Skeletal muscle satellite cell (primary cell): Measurements from ENCODE around the gene PNMA8C.
A peak's percentile ranks its signal among the peaks of the same experiment; 100 is the strongest.

Experiments
- H3K27me3 ChIP-seq: 2 replicates; pipeline ENCODE4 v1.7.0; 2013; ENCODE audit warnings: low read length; ENCODE audit not compliant: control insufficient read depth, insufficient read depth
- H3K36me3 ChIP-seq: 2 replicates; pipeline ENCODE4 v1.7.0; 2013; ENCODE audit warnings: mild to moderate bottlenecking, control low read depth, low read length; ENCODE audit not compliant: insufficient read depth
- H3K4me1 ChIP-seq: 2 replicates; pipeline ENCODE4 v1.7.0; 2013; ENCODE audit warnings: low read length; ENCODE audit not compliant: control insufficient read depth, insufficient read depth
- H3K4me2 ChIP-seq: 2 replicates; pipeline ENCODE4 v1.7.0; 2013; ENCODE audit warnings: mild to moderate bottlenecking, low read length
- H3K4me3 ChIP-seq: 2 replicates; pipeline ENCODE4 v1.7.0; 2013; ENCODE audit warnings: low read length
- H3K9ac ChIP-seq: 2 replicates; pipeline ENCODE4 v1.7.0; 2013; ENCODE audit warnings: mild to moderate bottlenecking, low read depth, low read length, moderate library complexity
- H3K9me3 ChIP-seq: replicated peaks from 2 replicates; pipeline ENCODE4 v1.7.0; 2013; ENCODE audit warnings: mild to moderate bottlenecking, control low read depth, low read length

PNMA8C gene

GRCh38 chr19:46461537-46461936 is 32.8 kb upstream of the PNMA8C start:
- no peaks in the 10 kb centered on the region for H3K36me3 ChIP-seq
- H3K4me2 ChIP-seq = no peak overlapping the region
- H3K4me1 ChIP-seq = peaks cover 9% of the 10 kb centered on the region

GRCh38 chr19:46460981-46461380 is 32.2 kb upstream of the PNMA8C start:
- no peak overlapping the region for H3K4me2 ChIP-seq
- H3K9me3 ChIP-seq = no peaks in the 10 kb centered on the region
- H3K4me1 ChIP-seq = peaks cover 9% of the 10 kb centered on the region
- no peak overlapping the region for H3K4me3 ChIP-seq
- H3K36me3 ChIP-seq = no peaks in the 10 kb centered on the region
- H3K27me3 ChIP-seq = no peaks in the 10 kb centered on the region
- H3K9ac ChIP-seq = no peak overlapping the region

More at GRCh38 chr19:46461537-46461936, 32.8 kb upstream of the PNMA8C start:
- Histone ChIP-seq H3K4me3 (no peak overlapping the region), H3K27me3 (no peaks in the 10 kb centered on the region), H3K9ac (no peak overlapping the region), H3K9me3 (no peaks in the 10 kb centered on the region)

- Histone ChIP-seq H3K9ac (no peak overlapping the region), H3K27me3 (no peaks in the 10 kb centered on the region), H3K4me2 (no peak overlapping the region), H3K4me3 (no peak overlapping the region), H3K4me1 (peaks cover 5% of the 10 kb centered on the region), H3K36me3 (no peaks in the 10 kb centered on the region), H3K9me3 (no peaks in the 10 kb centered on the region)
These were observed 31.3 kb upstream of the PNMA8C start for GRCh38 chr19:46460055-46460454.

GRCh38 chr19:46456930-46457329 is 28.2 kb upstream of the PNMA8C start:
- no peaks in the 10 kb centered on the region for H3K36me3 ChIP-seq
- H3K4me2 ChIP-seq = no peak overlapping the region

GRCh38 chr19:46454244-46454643 is 25.5 kb upstream of the PNMA8C start:
- Histone ChIP-seq H3K4me3 (no peak overlapping the region), H3K36me3 (no peaks in the 10 kb centered on the region), H3K9ac (no peak overlapping the region), H3K27me3 (no peaks in the 10 kb centered on the region), H3K4me1 (peaks cover 18% of the 10 kb centered on the region), H3K9me3 (peaks cover 2% of the 10 kb centered on the region), H3K4me2 (no peak overlapping the region)

More at GRCh38 chr19:46456930-46457329, 28.2 kb upstream of the PNMA8C start:
- H3K4me3 ChIP-seq = no peak overlapping the region
- H3K27me3 ChIP-seq = no peaks in the 10 kb centered on the region
- H3K9me3 ChIP-seq = no peaks in the 10 kb centered on the region
- no peak overlapping the region for H3K9ac ChIP-seq
- H3K4me1 ChIP-seq = peaks cover 6% of the 10 kb centered on the region

GRCh38 chr19:46453661-46454060 is 24.9 kb upstream of the PNMA8C start:
- Histone ChIP-seq H3K9me3 (peaks cover 2% of the 10 kb centered on the region), H3K4me2 (no peak overlapping the region), H3K27me3 (no peaks in the 10 kb centered on the region), H3K36me3 (no peaks in the 10 kb centered on the region), H3K4me1 (peaks cover 18% of the 10 kb centered on the region), H3K9ac (no peak overlapping the region), H3K4me3 (no peak overlapping the region)

GRCh38 chr19:46452186-46452585 is 23.4 kb upstream of the PNMA8C start:
- no peaks in the 10 kb centered on the region for H3K27me3 ChIP-seq
- H3K4me3 ChIP-seq = no peak overlapping the region
- H3K4me2 ChIP-seq = no peak overlapping the region
- no peaks in the 10 kb centered on the region for H3K36me3 ChIP-seq
- H3K9ac ChIP-seq = no peak overlapping the region
- H3K9me3 ChIP-seq = peaks cover 2% of the 10 kb centered on the region
- H3K4me1 ChIP-seq = peaks cover 18% of the 10 kb centered on the region

- Histone ChIP-seq H3K9ac (peak overlapping the region; percentile 5), H3K9me3 (peaks cover 2% of the 10 kb centered on the region), H3K4me2 (no peak overlapping the region), H3K36me3 (no peaks in the 10 kb centered on the region), H3K4me1 (peaks cover 16% of the 10 kb centered on the region), H3K4me3 (no peak overlapping the region), H3K27me3 (no peaks in the 10 kb centered on the region)
These were observed 22.6 kb upstream of the PNMA8C start for GRCh38 chr19:46451352-46451751.

- H3K36me3 ChIP-seq = no peaks in the 10 kb centered on the region
- H3K4me2 ChIP-seq = no peak overlapping the region
- H3K9me3 ChIP-seq = peaks cover 2% of the 10 kb centered on the region
- no peak overlapping the region for H3K4me3 ChIP-seq
- no peaks in the 10 kb centered on the region for H3K27me3 ChIP-seq
- peaks cover 13% of the 10 kb centered on the region for H3K4me1 ChIP-seq
- H3K9ac ChIP-seq = peak overlapping the region; percentile 5
These were observed 22.0 kb upstream of the PNMA8C start for GRCh38 chr19:46450737-46451136.

GRCh38 chr19:46449228-46449627 is 20.5 kb upstream of the PNMA8C start:
- Histone ChIP-seq H3K36me3 (no peaks in the 10 kb centered on the region), H3K4me3 (no peak overlapping the region), H3K9ac (no peak overlapping the region), H3K4me1 (peaks cover 13% of the 10 kb centered on the region), H3K27me3 (no peaks in the 10 kb centered on the region), H3K9me3 (peaks cover 2% of the 10 kb centered on the region), H3K4me2 (no peak overlapping the region)

- Histone ChIP-seq H3K27me3 (no peaks in the 10 kb centered on the region), H3K36me3 (no peaks in the 10 kb centered on the region), H3K4me2 (no peak overlapping the region), H3K4me3 (no peak overlapping the region), H3K9ac (no peak overlapping the region), H3K9me3 (peaks cover 2% of the 10 kb centered on the region), H3K4me1 (peaks cover 13% of the 10 kb centered on the region)
These were observed 19.9 kb upstream of the PNMA8C start for GRCh38 chr19:46448601-46449000.

GRCh38 chr19:46447824-46448223 is 19.1 kb upstream of the PNMA8C start:
- Histone ChIP-seq H3K9ac (no peak overlapping the region), H3K4me3 (no peak overlapping the region), H3K9me3 (peaks cover 2% of the 10 kb centered on the region), H3K36me3 (no peaks in the 10 kb centered on the region), H3K4me2 (no peak overlapping the region), H3K4me1 (peaks cover 18% of the 10 kb centered on the region), H3K27me3 (no peaks in the 10 kb centered on the region)
